SU-DHL-6 (cell line): Measurements from ENCODE around the gene GSK3B.

ENCODE experiments used
- CTCF ChIP-seq: fragments of 200-600 bp; sonication (generic); IDR thresholded peaks from one replicate; pipeline ENCODE4 v1.5.1; 2017; ENCODE audit warnings: antibody characterized with exemption, mild to moderate bottlenecking, low read length, moderate library complexity; ENCODE audit not compliant: insufficient read depth, poor library complexity, severe bottlenecking
- EZH2phosphoT487 ChIP-seq: fragments of 200-600 bp; sonication (generic), shearing (Covaris generic); conservative IDR thresholded peaks from 2 replicates; pipeline ENCODE4 v1.6.1; 2018; ENCODE audit warnings: mild to moderate bottlenecking, antibody characterized with exemption, low read length, moderate library complexity, mixed read lengths

GRCh38 chr3:119819806-119820205, 274.4 kb downstream of the GSK3B start:
- TF ChIP-seq EZH2phosphoT487 (no peak), CTCF (no peak)
